HAP-1 (cell line): ENCODE results near the gene MOV10L1.

Experiments
- DNase-seq, 2 experiments: peaks; one replicate each; pipeline ENCODE4 v3.0.0-alpha.2; 2016 to 2020; ENCODE audit warnings: low spot score in 2 of 2
- H3K27me3 ChIP-seq: fragments of 250-450 bp; sonication (Bioruptor Pico); 2 replicates; pipeline ENCODE4 v1.5.1; 2020; ENCODE audit warnings: low read depth, mild to moderate bottlenecking, moderate library complexity
- H3K36me3 ChIP-seq: fragments of 250-450 bp; sonication (Bioruptor Pico); replicated peaks from 2 replicates; pipeline ENCODE4 v1.5.1; 2020; ENCODE audit warnings: mild to moderate bottlenecking
- H3K4me1 ChIP-seq: fragments of 250-450 bp; sonication (Bioruptor Pico); 2 replicates; pipeline ENCODE4 v1.5.1; 2020; ENCODE audit warnings: mild to moderate bottlenecking
- H3K4me3 ChIP-seq: fragments of 250-450 bp; sonication (Bioruptor Pico); 2 replicates; pipeline ENCODE4 v1.5.1; 2020; ENCODE audit warnings: mild to moderate bottlenecking, moderate library complexity
- H3K9me3 ChIP-seq: fragments of 250-450 bp; sonication (Bioruptor Pico); 2 replicates; pipeline ENCODE4 v1.5.1; 2020; ENCODE audit warnings: mild to moderate bottlenecking, moderate library complexity
- in situ Hi-C: fragments of 300-500 bp; cut with MboI; formaldehyde crosslinking; loops from 3 replicates; pipeline ENCODE4 v1.14.3; 2020; ENCODE audit warnings: low sequenced_read_pairs, inconsistent platforms, mixed read lengths

Gene MOV10L1

GRCh38 chr22:50175921-50176849, 86.4 kb downstream of the MOV10L1 start:
- Histone ChIP-seq H3K27me3 (no peaks in the 10 kb centered on the region), H3K9me3 (no peaks in the 10 kb centered on the region), H3K4me3 (no peak overlapping the region), H3K4me1 (no peaks in the 10 kb centered on the region), H3K36me3 (no peaks in the 10 kb centered on the region; the same call in 1 of the 2 replicates)
- no peak for DNase-seq
- in situ Hi-C loops = no loop called here

- H3K27me3 ChIP-seq = no peaks in the 10 kb centered on the region
- in situ Hi-C loops = no loop called here
- no peaks in the 10 kb centered on the region for H3K4me1 ChIP-seq
- H3K9me3 ChIP-seq = no peaks in the 10 kb centered on the region
- no peak for DNase-seq
- H3K4me3 ChIP-seq = no peak overlapping the region
- no peaks in the 10 kb centered on the region; the same call in 1 of the 2 replicates for H3K36me3 ChIP-seq
Measured at GRCh38 chr22:50176850-50177536, 87.2 kb downstream of the MOV10L1 start.

- H3K9me3 ChIP-seq = no peaks in the 10 kb centered on the region
- no peaks in the 10 kb centered on the region for H3K4me1 ChIP-seq
- no peak overlapping the region for H3K4me3 ChIP-seq
- no peaks in the 10 kb centered on the region; the same call in 1 of the 2 replicates for H3K36me3 ChIP-seq
- no peak for DNase-seq
- no peaks in the 10 kb centered on the region for H3K27me3 ChIP-seq
- in situ Hi-C loops = no loop called here
Measured at GRCh38 chr22:50177537-50178470, 88.0 kb downstream of the MOV10L1 start.

GRCh38 chr22:50178471-50178864, 88.7 kb downstream of the MOV10L1 start:
- H3K36me3 ChIP-seq = no peaks in the 10 kb centered on the region; the same call in 1 of the 2 replicates
- H3K27me3 ChIP-seq = no peaks in the 10 kb centered on the region
- in situ Hi-C loops = no loop called here
- H3K4me1 ChIP-seq = no peaks in the 10 kb centered on the region
- no peak overlapping the region for H3K4me3 ChIP-seq
- no peak for DNase-seq
- no peaks in the 10 kb centered on the region for H3K9me3 ChIP-seq

- Histone ChIP-seq H3K4me3 (no peak overlapping the region), H3K4me1 (no peaks in the 10 kb centered on the region)
Measured at GRCh38 chr22:50178871-50179869, 89.4 kb downstream of the MOV10L1 start.

GRCh38 chr22:50179937-50180726, 90.3 kb downstream of the MOV10L1 start:
- in situ Hi-C loops = no loop called here
- no peaks in the 10 kb centered on the region for H3K9me3 ChIP-seq
- H3K4me1 ChIP-seq = no peaks in the 10 kb centered on the region

More at GRCh38 chr22:50178871-50179869, 89.4 kb downstream of the MOV10L1 start:
- no peaks in the 10 kb centered on the region for H3K27me3 ChIP-seq
- in situ Hi-C loops = no loop called here
- H3K36me3 ChIP-seq = no peaks in the 10 kb centered on the region; the same call in 1 of the 2 replicates
- H3K9me3 ChIP-seq = no peaks in the 10 kb centered on the region
- DNase-seq = no peak

GRCh38 chr22:50180727-50181521, 91.1 kb downstream of the MOV10L1 start:
- Histone ChIP-seq H3K4me3 (no peak overlapping the region), H3K27me3 (no peaks in the 10 kb centered on the region), H3K9me3 (no peaks in the 10 kb centered on the region), H3K4me1 (0 out of 2 replicates have a peak, but pooled peaks cover 2% of the 10 kb centered on the region), H3K36me3 (no peaks in the 10 kb centered on the region; the same call in 1 of the 2 replicates)
- no peak for DNase-seq
- in situ Hi-C loops = no loop called here

More at GRCh38 chr22:50179937-50180726, 90.3 kb downstream of the MOV10L1 start:
- no peaks in the 10 kb centered on the region for H3K27me3 ChIP-seq
- no peak for DNase-seq
- H3K36me3 ChIP-seq = no peaks in the 10 kb centered on the region; the same call in 1 of the 2 replicates
- H3K4me3 ChIP-seq = no peak overlapping the region

GRCh38 chr22:50182176-50183081, 92.6 kb downstream of the MOV10L1 start:
- peaks cover 5% of the 10 kb centered on the region; the same call in 1 of the 2 replicates for H3K4me1 ChIP-seq
- no peak for DNase-seq
- in situ Hi-C loops = no loop called here

GRCh38 chr22:50183141-50183971, 93.5 kb downstream of the MOV10L1 start:
- peaks cover 3% of the 10 kb centered on the region for H3K36me3 ChIP-seq
- no peak overlapping the region for H3K4me3 ChIP-seq
- H3K27me3 ChIP-seq = no peaks in the 10 kb centered on the region
- H3K4me1 ChIP-seq = peaks cover 5% of the 10 kb centered on the region; the same call in 1 of the 2 replicates
- in situ Hi-C loops = no loop called here
- no peaks in the 10 kb centered on the region for H3K9me3 ChIP-seq
- DNase-seq = no peak

More at GRCh38 chr22:50182176-50183081, 92.6 kb downstream of the MOV10L1 start:
- Histone ChIP-seq H3K9me3 (no peaks in the 10 kb centered on the region), H3K36me3 (no peaks in the 10 kb centered on the region; the same call in 1 of the 2 replicates), H3K4me3 (no peak overlapping the region), H3K27me3 (no peaks in the 10 kb centered on the region)
